K562 (cell line): ENCODE results near the gene DALRD3. TPM values are rescaled to one million over a fixed set of nuclear protein-coding genes. Genes with fewer than 3 reads are reported as not detected.

Experiments used
- CREM ChIP-seq: IDR thresholded peaks from 2 replicates; pipeline ENCODE4 v1.6.1; 2014; ENCODE audit warnings: antibody characterized with exemption, low read depth
- DACH1 ChIP-seq: fragments of 450-650 bp; IDR thresholded peaks from 2 replicates; pipeline ENCODE4 v1.6.1; 2018; ENCODE audit not compliant: partially characterized antibody
- FOXP1 ChIP-seq: sonication (generic); formaldehyde crosslinking; IDR thresholded peaks from 2 replicates; pipeline ENCODE4 v1.8.0; 2022; ENCODE audit warnings: mild to moderate bottlenecking, missing genetic modification reagents
- GATA2 ChIP-seq: sonication (generic); formaldehyde crosslinking; IDR thresholded peaks from 2 replicates; pipeline ENCODE4 v1.4.0; 2020; ENCODE audit warnings: mild to moderate bottlenecking, missing genetic modification reagents
- GTF2E2 ChIP-seq: fragments of 200-800 bp; sonication (Bioruptor generic); IDR thresholded peaks from 2 replicates; pipeline ENCODE4 v1.6.1; 2016; ENCODE audit warnings: missing genetic modification characterization, missing compliant biosample characterization
- NR3C1 ChIP-seq: sonication (generic); formaldehyde crosslinking; IDR thresholded peaks from 2 replicates; pipeline ENCODE4 v1.8.1; 2022; ENCODE audit warnings: missing genetic modification reagents
- PCBP1 ChIP-seq: fragments of 200-400 bp; formaldehyde crosslinking; IDR thresholded peaks from 2 replicates; pipeline ENCODE4 v1.6.1; 2018; ENCODE audit warnings: mild to moderate bottlenecking, low read depth, low read length; ENCODE audit not compliant: poor library complexity, severe bottlenecking
- PCBP2 ChIP-seq: fragments of 200-400 bp; formaldehyde crosslinking; IDR thresholded peaks from 2 replicates; pipeline ENCODE4 v1.6.1; 2018; ENCODE audit warnings: low read length, low read depth, mild to moderate bottlenecking, moderate library complexity; ENCODE audit not compliant: poor library complexity, severe bottlenecking
- SAFB ChIP-seq: fragments of 200-400 bp; formaldehyde crosslinking; IDR thresholded peaks from 2 replicates; pipeline ENCODE4 v1.6.1; 2017; ENCODE audit warnings: low read depth, low read length, borderline replicate concordance
- ZNF197 ChIP-seq: fragments of 200-800 bp; sonication (Bioruptor generic); IDR thresholded peaks from 2 replicates; pipeline ENCODE4 v1.6.1; 2016; ENCODE audit warnings: low read depth, missing genetic modification characterization, missing compliant biosample characterization
- polyA plus RNA-seq, 8 experiments: library from polyadenylated mRNA; depleted of rRNA in 4 of 8; stranded (reverse) in 5 of 8; unstranded in 3 of 8; fragments of >200 nt; fragmentation: Nextera tagmentation in 2 of 8; fragmentation: Illumina TruSeq in 1 of 8; extraction: Ambion mirVana in 2 of 8; extraction: Trizol in 1 of 8; gene quantifications; 2 replicates each; pipeline versions ENCODE4 v1.2.1 to v1.2.3, GENCODE V29; 2011 to 2014; ENCODE audit warnings: inconsistent platforms in 1 of 8, missing spikeins in 1 of 8
- total RNA-seq, 7 experiments: library from RNA; depleted of rRNA in 6 of 7; stranded (reverse); fragments of >200 nt in 6 of 7; fragmentation: Illumina TruSeq in 2 of 7; extraction: Trizol in 2 of 7; gene quantifications; 2 replicates each; pipeline versions ENCODE4 v1.2.1 to v1.2.3, GENCODE V29; 2011 to 2021; ENCODE audit warnings: low replicate concordance in 1 of 7
- TF ChIP-seq, protein P1 (sequence below), 2 experiments: fragments of 450-650 bp in 1 of 2; sonication (generic) in 1 of 2; formaldehyde crosslinking in 1 of 2; IDR thresholded peaks; 2 replicates each; pipeline versions ENCODE4 v1.7.1 to v1.9.0; 2016 to 2022; ENCODE audit warnings: inconsistent platforms in 1 of 2, mild to moderate bottlenecking in 1 of 2, missing genetic modification reagents in 1 of 2
- TF ChIP-seq, protein P2 (sequence below): fragments of 250-450 bp; sonication (Bioruptor Pico); IDR thresholded peaks from 2 replicates; pipeline ENCODE4 v1.8.0; 2021; ENCODE audit warnings: moderate library complexity, mild to moderate bottlenecking, inconsistent platforms
- TF ChIP-seq, protein P3 (sequence below): fragments of 250-450 bp; sonication (Bioruptor Pico); IDR thresholded peaks from 2 replicates; pipeline ENCODE4 v1.8.0; 2022; ENCODE audit warnings: moderate library complexity, mild to moderate bottlenecking, inconsistent platforms

DALRD3 gene
- total and polyA plus RNA-seq, 9 of the 15 experiments (the other 6 are each of a cell fraction or from before 2014, with no cell fraction given) = 6.6 to 31.3 (median 14.4) TPM

DNA sequence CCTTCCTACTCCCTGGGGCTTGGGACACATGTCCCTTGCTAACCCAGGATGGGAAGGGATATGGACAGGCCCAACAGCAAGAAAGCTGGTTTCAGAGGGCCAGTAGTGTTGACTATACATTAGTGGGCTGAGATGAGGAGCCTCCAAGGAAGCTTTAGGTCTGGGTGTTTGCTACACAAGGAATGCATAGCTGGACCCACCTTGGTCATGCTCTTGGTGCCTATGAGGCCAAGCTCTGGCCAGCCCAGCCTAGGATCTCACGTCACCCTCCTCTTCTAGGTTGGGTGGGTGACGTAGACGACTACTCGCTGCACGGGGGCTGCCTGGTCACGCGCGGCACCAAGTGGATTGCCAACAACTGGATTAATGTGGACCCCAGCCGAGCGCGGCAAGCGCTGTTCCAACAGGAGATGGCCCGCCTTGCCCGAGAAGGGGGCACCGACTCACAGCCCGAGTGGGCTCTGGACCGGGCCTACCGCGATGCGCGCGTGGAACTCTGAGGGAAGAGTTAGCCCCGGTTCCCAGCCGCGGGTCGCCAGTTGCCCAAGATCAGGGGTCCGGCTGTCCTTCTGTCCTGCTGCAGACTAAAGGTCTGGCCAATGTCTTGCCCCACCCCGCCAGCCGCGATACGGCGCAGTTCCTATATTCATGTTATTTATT is 11.8 kb downstream of the DALRD3 start (continued):
- TF ChIP-seq, protein P1, sequence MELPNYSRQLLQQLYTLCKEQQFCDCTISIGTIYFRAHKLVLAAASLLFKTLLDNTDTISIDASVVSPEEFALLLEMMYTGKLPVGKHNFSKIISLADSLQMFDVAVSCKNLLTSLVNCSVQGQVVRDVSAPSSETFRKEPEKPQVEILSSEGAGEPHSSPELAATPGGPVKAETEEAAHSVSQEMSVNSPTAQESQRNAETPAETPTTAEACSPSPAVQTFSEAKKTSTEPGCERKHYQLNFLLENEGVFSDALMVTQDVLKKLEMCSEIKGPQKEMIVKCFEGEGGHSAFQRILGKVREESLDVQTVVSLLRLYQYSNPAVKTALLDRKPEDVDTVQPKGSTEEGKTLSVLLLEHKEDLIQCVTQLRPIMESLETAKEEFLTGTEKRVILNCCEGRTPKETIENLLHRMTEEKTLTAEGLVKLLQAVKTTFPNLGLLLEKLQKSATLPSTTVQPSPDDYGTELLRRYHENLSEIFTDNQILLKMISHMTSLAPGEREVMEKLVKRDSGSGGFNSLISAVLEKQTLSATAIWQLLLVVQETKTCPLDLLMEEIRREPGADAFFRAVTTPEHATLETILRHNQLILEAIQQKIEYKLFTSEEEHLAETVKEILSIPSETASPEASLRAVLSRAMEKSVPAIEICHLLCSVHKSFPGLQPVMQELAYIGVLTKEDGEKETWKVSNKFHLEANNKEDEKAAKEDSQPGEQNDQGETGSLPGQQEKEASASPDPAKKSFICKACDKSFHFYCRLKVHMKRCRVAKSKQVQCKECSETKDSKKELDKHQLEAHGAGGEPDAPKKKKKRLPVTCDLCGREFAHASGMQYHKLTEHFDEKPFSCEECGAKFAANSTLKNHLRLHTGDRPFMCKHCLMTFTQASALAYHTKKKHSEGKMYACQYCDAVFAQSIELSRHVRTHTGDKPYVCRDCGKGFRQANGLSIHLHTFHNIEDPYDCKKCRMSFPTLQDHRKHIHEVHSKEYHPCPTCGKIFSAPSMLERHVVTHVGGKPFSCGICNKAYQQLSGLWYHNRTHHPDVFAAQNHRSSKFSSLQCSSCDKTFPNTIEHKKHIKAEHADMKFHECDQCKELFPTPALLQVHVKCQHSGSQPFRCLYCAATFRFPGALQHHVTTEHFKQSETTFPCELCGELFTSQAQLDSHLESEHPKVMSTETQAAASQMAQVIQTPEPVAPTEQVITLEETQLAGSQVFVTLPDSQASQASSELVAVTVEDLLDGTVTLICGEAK (IDR thresholded peaks at IDR 0.05) = 0 out of 2 replicates have a peak, but pooled peaks have one; percentile 22
- TF ChIP-seq, protein P1 (CRISPR knock-in tag; IDR thresholded peaks at IDR 0.05) = no peak
- peak; percentile 53; the same call in 1 of the 2 replicates for TF ChIP-seq CREM
- TF ChIP-seq, protein P2, sequence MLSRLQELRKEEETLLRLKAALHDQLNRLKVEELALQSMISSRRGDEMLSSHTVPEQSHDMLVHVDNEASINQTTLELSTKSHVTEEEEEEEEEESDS (CRISPR knock-in tag) = no peak
- TF ChIP-seq, protein P3, sequence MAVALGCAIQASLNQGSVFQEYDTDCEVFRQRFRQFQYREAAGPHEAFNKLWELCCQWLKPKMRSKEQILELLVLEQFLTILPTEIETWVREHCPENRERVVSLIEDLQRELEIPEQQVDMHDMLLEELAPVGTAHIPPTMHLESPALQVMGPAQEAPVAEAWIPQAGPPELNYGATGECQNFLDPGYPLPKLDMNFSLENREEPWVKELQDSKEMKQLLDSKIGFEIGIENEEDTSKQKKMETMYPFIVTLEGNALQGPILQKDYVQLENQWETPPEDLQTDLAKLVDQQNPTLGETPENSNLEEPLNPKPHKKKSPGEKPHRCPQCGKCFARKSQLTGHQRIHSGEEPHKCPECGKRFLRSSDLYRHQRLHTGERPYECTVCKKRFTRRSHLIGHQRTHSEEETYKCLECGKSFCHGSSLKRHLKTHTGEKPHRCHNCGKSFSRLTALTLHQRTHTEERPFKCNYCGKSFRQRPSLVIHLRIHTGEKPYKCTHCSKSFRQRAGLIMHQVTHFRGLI = no peak
- TF ChIP-seq PCBP1 = no peak
- 0 out of 2 replicates have a peak, but pooled peaks have one; percentile 2 for TF ChIP-seq FOXP1 (CRISPR knock-in tag)
- TF ChIP-seq GTF2E2 (tag) = no peak
- no peak for TF ChIP-seq ZNF197 (CRISPR knock-in tag)
- no peak for TF ChIP-seq DACH1
- TF ChIP-seq GATA2 (CRISPR knock-in tag) = no peak
- no peak for TF ChIP-seq NR3C1 (CRISPR knock-in tag)
- peak; percentile 35; the same call in 1 of the 2 replicates for TF ChIP-seq SAFB
- TF ChIP-seq PCBP2 = no peak
